Tibial nerve (tissue), 4 donors: ENCODE results near the gene CCDC88C.
"Not testable (repeated sequence)": the region's sequence is repeated elsewhere in the genome, so short reads cannot be mapped to it uniquely, and the experiment has no call there.

Experiments
- EP300 ChIP-seq, 2 donors: sonication (generic); formaldehyde crosslinking; IDR thresholded peaks; one replicate each; pipeline ENCODE4 v1.6.1; 2017; ENCODE audit warnings: antibody characterized with exemption in 2 of 2, mild to moderate bottlenecking in 1 of 2
- POLR2A ChIP-seq, 2 donors: fragments of 450-650 bp; IDR thresholded peaks; one replicate each; pipeline ENCODE4 v1.6.1; 2017; ENCODE audit warnings: antibody characterized with exemption in 2 of 2, mild to moderate bottlenecking in 2 of 2, moderate library complexity in 2 of 2
- TF ChIP-seq, protein P1 (sequence below), 5 experiments: fragments of 200-600 bp in 3 of 5; fragments of 450-650 bp in 2 of 5; sonication (generic) in 3 of 5; IDR thresholded peaks; one replicate each; pipeline ENCODE4 v1.5.1; 2016 to 2019; ENCODE audit warnings: antibody characterized with exemption in 5 of 5, mild to moderate bottlenecking in 3 of 5, moderate library complexity in 2 of 5

DNA sequence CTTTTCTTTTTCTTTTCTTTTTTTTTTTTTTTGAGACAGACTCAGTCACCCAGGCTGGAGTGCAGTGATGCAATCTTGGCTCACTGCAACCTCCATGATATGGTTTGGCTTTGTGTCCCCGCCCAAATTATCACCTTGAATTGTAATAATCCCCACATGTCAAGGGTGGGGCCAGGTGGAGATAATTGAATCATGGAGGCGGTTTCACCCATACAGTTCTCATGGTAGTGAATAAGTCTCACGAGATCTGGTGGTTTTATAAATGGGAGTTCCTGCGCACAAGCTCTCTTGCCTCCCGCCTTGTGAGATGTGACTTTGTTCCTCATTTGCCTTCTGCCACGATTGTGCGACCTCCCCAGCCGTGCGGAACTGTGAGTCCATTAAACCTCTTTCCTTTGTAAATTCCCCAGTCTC, 7.9 kb upstream of the CCDC88C start:
- TF ChIP-seq, protein P1, sequence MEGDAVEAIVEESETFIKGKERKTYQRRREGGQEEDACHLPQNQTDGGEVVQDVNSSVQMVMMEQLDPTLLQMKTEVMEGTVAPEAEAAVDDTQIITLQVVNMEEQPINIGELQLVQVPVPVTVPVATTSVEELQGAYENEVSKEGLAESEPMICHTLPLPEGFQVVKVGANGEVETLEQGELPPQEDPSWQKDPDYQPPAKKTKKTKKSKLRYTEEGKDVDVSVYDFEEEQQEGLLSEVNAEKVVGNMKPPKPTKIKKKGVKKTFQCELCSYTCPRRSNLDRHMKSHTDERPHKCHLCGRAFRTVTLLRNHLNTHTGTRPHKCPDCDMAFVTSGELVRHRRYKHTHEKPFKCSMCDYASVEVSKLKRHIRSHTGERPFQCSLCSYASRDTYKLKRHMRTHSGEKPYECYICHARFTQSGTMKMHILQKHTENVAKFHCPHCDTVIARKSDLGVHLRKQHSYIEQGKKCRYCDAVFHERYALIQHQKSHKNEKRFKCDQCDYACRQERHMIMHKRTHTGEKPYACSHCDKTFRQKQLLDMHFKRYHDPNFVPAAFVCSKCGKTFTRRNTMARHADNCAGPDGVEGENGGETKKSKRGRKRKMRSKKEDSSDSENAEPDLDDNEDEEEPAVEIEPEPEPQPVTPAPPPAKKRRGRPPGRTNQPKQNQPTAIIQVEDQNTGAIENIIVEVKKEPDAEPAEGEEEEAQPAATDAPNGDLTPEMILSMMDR (IDR thresholded peaks at IDR 0.05), result not testable (repeated sequence)
- not testable (repeated sequence) for TF ChIP-seq POLR2A, EP300 (IDR thresholded peaks at IDR 0.05)
